Progenitor cell of endocrine pancreas (in vitro differentiated cells): Measurements from ENCODE around the gene SOX14. TPM values are rescaled to one million over a fixed set of nuclear protein-coding genes. Genes with fewer than 3 reads are reported as not detected.

Experiments used
- DNase-seq: peaks from one replicate; pipeline ENCODE4 v3.0.0; 2021; ENCODE audit warnings: low spot score; ENCODE audit not compliant: unreplicated experiment
- H3K27ac Mint-ChIP-seq: 2 replicates; pipeline ENCODE4 v1.8.0; 2021; ENCODE audit warnings: mild to moderate bottlenecking, moderate library complexity, mixed read lengths
- H3K27me3 Mint-ChIP-seq: 2 replicates; pipeline ENCODE4 v1.8.0; 2021; ENCODE audit warnings: mixed read lengths
- H3K36me3 Mint-ChIP-seq: 2 replicates; pipeline ENCODE4 v1.8.0; 2022; ENCODE audit warnings: mixed read lengths; ENCODE audit not compliant: insufficient read depth
- H3K4me1 Mint-ChIP-seq: 2 replicates; pipeline ENCODE4 v1.8.0; 2021; ENCODE audit warnings: low read depth, mixed read lengths
- H3K4me3 Mint-ChIP-seq: 2 replicates; pipeline ENCODE4 v1.8.0; 2021; ENCODE audit warnings: low read depth, mild to moderate bottlenecking, moderate library complexity, mixed read lengths
- H3K9me3 Mint-ChIP-seq: 2 replicates; pipeline ENCODE4 v1.8.0; 2021; ENCODE audit warnings: low read depth, mixed read lengths
- CTCF ChIP-seq: fragments of 200-600 bp; sonication (generic); IDR thresholded peaks from one replicate; pipeline ENCODE4 v1.5.0; 2021; ENCODE audit warnings: antibody characterized with exemption, mild to moderate bottlenecking; ENCODE audit not compliant: unreplicated experiment
- long read RNA-seq: library from polyadenylated mRNA; unstranded; transcript quantifications from one replicate; pipeline ENCODE4 v2.0.0, GENCODE V29; 2020
- total RNA-seq: library from RNA; stranded (reverse); gene quantifications from 2 replicates; pipeline ENCODE4 v1.2.1, GENCODE V29; 2021

Gene SOX14
- not detected in 2 replicates for total RNA-seq
- long read RNA-seq: 0 reads

DNA sequence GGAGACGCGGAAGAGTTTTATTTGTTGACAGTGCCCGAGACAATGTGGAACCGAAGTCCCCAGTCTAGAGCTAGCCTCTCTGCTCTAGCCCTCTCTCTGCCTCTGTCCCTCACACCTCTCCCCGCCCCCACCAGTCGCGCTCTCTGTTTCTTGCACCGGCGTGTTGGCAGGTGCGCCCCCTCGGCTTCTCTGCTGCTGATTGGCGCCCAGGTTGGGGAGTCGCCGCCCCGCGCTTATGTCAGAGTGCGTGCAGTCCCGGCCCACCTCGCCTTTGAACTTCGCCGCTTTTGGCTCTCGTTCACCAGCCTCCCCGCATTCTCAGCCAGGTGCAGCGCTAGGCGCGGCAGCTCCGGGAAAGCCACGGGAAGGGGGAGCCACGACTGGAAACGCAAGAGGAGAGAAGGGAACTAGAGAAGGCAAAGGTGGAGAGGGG lies at the start of gene SOX14:
SOX14 (plus strand) TSS at position 315 of the 433 bp plus-strand sequence. CDS start 470 bp downstream, outside the sequence.
- Mint-ChIP-seq H3K36me3 (no peaks in the 10 kb centered on the region), H3K4me1 (peaks cover 19% of the 10 kb centered on the region), H3K27me3 (peaks cover 96% of the 10 kb centered on the region), H3K4me3 (peak within 1 kb of the TSS; percentile 63), H3K27ac (peak within 1 kb of the TSS; percentile 92), H3K9me3 (no peaks in the 10 kb centered on the region)
- no peak for DNase-seq
- TF ChIP-seq CTCF: no peak

DNA sequence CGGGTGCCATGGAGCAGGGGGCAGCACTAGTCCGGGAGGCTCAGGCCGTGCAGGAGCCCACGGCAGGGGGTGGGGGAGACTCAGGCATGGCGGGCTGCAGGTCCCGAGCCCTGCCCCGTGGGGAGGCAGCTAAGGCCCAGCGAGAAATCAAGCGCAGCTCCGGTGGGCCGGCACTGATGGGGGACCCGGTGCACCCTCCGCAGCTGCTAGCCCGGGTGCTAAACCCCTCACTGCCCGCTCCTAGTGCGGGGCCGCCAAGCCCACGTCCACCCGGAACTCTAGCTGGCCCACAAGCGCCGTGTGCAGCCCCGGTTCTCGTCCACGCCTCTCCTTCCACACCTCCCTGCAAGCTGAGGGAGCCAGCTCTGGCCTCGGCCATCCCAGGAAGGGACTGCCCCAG lies 49.6 kb upstream of the SOX14 start:
- TF ChIP-seq CTCF: no peak
- H3K27me3 Mint-ChIP-seq: peaks cover 31% of the 10 kb centered on the region
- peaks cover 17% of the 10 kb centered on the region for H3K9me3 Mint-ChIP-seq
- no peaks in the 10 kb centered on the region for H3K4me1 Mint-ChIP-seq
- no peak for DNase-seq
- H3K36me3 Mint-ChIP-seq: no peaks in the 10 kb centered on the region
- H3K4me3 Mint-ChIP-seq: no peak overlapping the region
- no peak overlapping the region for H3K27ac Mint-ChIP-seq

- H3K27me3 Mint-ChIP-seq: peaks cover 34% of the 10 kb centered on the region
- TF ChIP-seq CTCF: no peak
- H3K9me3 Mint-ChIP-seq: peaks cover 4% of the 10 kb centered on the region
- DNase-seq: no peak
- no peaks in the 10 kb centered on the region for H3K36me3 Mint-ChIP-seq
- no peak overlapping the region for H3K27ac Mint-ChIP-seq
- H3K4me3 Mint-ChIP-seq: no peak overlapping the region
- H3K4me1 Mint-ChIP-seq: no peaks in the 10 kb centered on the region
These were observed 39.9 kb upstream of the SOX14 start for GRCh38 chr3:137724240-137724639.

- H3K4me1 Mint-ChIP-seq: no peaks in the 10 kb centered on the region
- no peak overlapping the region for H3K4me3 Mint-ChIP-seq
- H3K9me3 Mint-ChIP-seq: peaks cover 20% of the 10 kb centered on the region
- no peak for DNase-seq
- no peak overlapping the region for H3K27ac Mint-ChIP-seq
- peaks cover 8% of the 10 kb centered on the region for H3K27me3 Mint-ChIP-seq
- TF ChIP-seq CTCF: no peak
- no peaks in the 10 kb centered on the region for H3K36me3 Mint-ChIP-seq
These were observed 26.9 kb upstream of the SOX14 start for GRCh38 chr3:137737208-137737607.

- no peak for TF ChIP-seq CTCF
- Mint-ChIP-seq H3K4me3 (no peak overlapping the region), H3K9me3 (peaks cover 15% of the 10 kb centered on the region), H3K27ac (no peak overlapping the region), H3K27me3 (peaks cover 18% of the 10 kb centered on the region), H3K36me3 (no peaks in the 10 kb centered on the region), H3K4me1 (no peaks in the 10 kb centered on the region)
- DNase-seq: no peak
These were observed 25.4 kb upstream of the SOX14 start for GRCh38 chr3:137738710-137739109.
